Cardiac septum (tissue), 1 donor: ENCODE results near the gene LIMK1. TPM values are rescaled to one million over a fixed set of nuclear protein-coding genes. Genes with fewer than 3 reads are reported as not detected.
"Not testable (repeated sequence)": the region's sequence is repeated elsewhere in the genome, so short reads cannot be mapped to it uniquely, and the experiment has no call there.

ENCODE experiments used
- DNase-seq: peaks from one replicate; pipeline ENCODE4 v3.0.0-alpha.2; 2020; ENCODE audit warnings: low spot score
- intact Hi-C: fragments of 100-400 bp; cut with DNase I; formaldehyde crosslinking; loops from one replicate; pipeline ENCODE4 v1.14.0; 2022
- long read RNA-seq: library from polyadenylated mRNA; unstranded; transcript quantifications from one replicate; pipeline ENCODE4 v2.0.0, GENCODE V29; 2021
- total RNA-seq: library from RNA; stranded (reverse); fragmentation: NEBNext Ultra II Directional; extraction: Animal tissue kit (Norgen Biotek cat#: 25700); gene quantifications from one replicate; pipeline ENCODE4 v1.2.1, GENCODE V29; 2021
- donor health status: DM: no; HTN: no; CAD: no.

LIMK1 gene
- total RNA-seq, result 13.6 TPM
- long read RNA-seq, partial matches to known transcripts, result 0 of 2 reads
- long read RNA-seq, other reads (novel, unspliced or antisense), result 2 of 2 reads

DNA sequence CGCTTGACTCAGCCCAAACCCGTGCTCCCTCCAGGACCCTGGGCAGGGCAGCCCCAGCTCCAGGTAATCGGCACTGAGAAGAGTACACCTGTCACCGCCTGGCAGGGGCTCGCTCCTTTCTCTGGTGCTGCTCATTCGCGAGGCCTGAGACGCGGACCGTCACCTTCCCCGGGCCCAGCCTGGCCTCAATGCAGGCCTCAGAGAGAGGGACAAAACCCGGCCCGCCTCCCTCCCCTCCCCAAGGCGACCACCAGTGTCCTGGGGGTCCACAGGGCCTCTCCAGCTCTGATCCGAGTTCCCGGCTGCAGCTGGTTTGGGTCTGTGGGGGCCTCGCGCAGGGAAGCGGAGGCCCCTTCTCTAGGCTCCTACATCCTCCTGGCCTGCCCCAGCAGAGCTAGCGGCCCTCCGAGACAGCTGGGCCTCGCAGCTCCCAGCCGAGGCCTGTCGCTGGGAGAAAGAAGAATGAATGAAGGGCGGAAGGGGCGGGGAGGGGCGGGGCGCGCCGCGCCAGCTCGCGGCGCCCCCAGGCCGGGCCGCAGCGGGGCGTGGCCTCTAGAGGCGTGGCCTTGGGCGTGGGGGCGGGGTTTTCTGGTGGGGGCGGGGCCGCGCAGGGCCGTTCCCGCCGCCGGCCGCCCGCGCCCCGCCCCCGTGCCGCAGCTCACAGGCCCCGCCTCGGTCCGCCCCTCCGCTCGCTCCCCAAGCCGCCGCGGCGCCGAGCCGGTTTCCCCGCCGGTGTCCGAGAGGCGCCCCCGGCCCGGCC lies at the start of gene LIMK1:
TSS of gene LIMK1 (plus strand) at position 688 of the 760 bp plus-strand sequence. CDS start 187 bp downstream, outside the sequence.
- DNase-seq, result peak; percentile 92

DNA sequence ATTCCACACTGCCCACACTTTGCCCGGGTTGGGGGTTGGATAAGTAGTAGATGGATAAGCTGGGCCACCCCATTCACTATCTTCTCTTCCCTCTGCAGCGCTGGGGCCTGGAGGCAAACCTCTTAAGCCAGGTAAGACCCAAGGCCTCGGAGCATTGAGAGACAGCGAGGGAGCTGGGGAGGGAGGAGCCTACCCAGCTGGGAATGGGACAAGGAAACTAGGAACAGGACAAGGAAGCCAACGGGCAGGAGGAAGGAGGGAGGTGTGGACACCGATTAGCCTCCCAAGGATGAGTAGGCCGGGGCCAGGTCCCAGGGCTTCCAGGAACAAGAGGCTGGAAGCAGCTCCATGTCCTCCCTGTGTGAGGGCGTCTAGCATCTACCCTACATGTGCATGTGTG lies 46.0 kb upstream of the LIMK1 start:
- intact Hi-C loops, result no loop called here

More for the DNA sequence above, at the start of gene LIMK1:
- intact Hi-C loops, result loop anchor here (5.0 kb wide), 1 partner anchor 89 kb away; the partner anchor contains the start of gene EIF4H

DNA sequence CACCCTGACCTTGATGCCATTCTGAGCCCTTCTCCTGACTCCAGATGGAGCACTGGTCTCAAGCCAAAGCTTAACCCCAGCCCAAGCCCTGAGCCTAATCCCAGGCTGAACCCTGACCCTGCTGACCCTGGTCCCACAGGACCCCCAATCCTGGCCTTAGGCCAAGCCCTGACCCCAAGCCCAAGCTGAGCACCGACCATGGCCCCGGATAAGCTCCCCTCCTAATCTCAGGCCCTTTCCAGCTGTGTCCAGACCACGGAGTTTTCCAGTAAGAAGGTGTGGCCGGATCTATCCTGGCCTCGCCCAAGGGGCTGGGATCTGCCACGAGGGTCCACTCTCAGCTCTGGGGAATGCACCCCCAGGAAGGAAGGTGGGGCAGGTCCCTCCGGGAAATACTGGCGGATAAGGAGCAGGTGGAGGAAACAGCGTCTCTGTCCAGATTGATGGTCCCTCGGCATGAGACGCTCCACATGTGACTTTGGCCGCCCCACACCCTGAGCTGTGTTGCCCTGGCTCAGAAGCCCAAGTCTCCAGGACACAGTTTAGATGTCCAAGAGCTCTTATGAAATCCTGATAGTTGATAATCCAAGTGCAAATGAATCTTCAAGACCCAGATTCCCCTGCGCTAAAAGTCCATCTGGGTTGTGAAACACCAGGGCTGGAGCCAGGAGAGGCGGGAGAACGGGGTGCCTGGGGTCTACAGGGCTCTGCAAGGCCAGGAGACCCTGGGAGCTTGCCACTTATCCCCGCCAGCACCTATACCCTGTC lies 45.2 kb upstream of the LIMK1 start:
- DNase-seq, result no peak
- intact Hi-C loops, result no loop called here

More for the DNA sequence above, 46.0 kb upstream of the LIMK1 start:
- DNase-seq, result no peak

DNA sequence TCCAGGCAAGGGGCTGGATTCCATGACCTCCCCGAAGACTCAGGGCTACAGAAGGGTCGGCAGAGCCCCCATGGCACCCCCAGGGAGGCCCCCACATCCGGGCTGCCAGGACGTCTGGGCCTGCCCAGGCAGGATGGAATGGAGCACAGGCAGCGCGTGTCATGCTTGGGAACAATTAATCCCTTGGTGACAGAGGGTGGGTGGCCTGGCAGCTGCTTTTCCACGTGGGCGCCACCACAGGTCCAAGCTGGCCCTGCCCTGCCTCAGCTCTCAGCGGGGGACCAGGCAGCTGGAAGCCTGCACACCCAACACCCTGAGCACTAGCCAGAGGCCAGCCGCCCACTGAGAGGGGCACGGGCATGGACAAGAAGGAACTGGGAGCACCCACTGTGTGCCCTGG lies 44.3 kb upstream of the LIMK1 start:
- no peak for DNase-seq
- intact Hi-C loops, result no loop called here

DNA sequence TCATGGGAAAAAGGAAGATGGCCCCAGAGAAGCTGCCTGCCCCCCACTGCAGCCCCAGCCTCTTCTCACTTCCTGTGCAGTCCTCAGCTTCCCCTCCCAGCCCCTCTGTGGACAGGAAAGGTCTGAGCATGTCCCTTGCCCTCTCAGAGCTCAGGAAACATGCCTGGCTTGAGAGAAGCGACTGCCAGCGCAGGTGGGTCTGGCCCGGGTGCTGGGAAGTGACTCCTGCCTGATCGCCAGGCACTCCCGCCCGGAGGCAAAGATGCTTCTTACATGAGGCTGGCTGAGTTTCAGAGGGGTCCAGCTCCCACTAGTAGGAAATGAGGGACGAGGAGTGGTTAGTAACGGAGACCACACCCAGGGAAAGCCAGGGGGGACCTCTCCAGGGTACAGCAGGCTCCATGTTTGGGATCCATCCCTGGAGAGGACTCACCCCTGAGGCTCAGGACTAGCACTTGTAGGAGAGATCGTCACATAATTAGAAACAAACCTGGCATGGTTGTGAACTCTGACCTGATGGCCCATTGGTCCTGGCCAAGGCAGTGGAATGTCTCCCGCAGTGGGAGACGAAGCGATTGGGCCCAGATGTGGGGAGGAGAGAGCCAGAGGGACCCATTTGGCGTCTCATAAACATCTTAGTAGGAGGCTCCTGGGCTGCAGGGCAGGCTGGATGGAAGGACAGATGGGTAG lies 43.4 kb upstream of the LIMK1 start:
- intact Hi-C loops, result no loop called here
- DNase-seq, result no peak

DNA sequence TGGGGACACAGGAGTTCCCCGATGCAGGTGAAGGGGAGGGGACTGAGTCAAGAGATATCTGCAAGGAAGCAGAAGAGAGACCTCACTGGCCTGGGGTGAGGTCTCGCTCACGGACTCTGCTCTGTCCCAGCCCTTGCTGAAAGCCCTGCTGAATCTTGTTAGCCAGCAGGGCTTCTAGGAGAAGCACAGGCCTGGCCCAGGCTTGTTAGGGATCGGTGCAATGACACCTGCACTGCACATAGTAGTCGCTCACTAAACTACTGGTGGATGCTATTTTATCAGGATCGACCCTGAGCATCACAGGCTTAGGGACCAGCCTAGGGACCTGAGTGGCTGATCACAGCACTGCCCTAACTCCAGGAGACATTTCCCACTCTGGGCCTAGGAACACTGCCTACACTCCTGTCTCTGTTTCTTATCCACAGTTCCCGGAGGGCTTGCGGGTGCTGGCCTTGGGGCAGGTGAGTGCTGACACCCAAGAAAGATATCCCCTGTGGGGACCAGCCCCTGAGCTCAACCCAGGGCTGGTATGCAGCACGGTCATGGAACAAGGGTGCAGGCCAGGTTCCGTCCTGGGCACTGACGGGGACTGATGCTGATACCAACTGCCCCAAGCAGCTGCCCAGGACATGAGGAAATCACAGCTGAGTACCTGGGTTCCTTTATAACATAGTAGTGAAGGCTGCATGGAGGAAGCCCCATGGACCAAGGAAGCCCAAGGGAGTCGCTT lies 42.6 kb upstream of the LIMK1 start:
- intact Hi-C loops, result no loop called here
- no peak for DNase-seq

DNA sequence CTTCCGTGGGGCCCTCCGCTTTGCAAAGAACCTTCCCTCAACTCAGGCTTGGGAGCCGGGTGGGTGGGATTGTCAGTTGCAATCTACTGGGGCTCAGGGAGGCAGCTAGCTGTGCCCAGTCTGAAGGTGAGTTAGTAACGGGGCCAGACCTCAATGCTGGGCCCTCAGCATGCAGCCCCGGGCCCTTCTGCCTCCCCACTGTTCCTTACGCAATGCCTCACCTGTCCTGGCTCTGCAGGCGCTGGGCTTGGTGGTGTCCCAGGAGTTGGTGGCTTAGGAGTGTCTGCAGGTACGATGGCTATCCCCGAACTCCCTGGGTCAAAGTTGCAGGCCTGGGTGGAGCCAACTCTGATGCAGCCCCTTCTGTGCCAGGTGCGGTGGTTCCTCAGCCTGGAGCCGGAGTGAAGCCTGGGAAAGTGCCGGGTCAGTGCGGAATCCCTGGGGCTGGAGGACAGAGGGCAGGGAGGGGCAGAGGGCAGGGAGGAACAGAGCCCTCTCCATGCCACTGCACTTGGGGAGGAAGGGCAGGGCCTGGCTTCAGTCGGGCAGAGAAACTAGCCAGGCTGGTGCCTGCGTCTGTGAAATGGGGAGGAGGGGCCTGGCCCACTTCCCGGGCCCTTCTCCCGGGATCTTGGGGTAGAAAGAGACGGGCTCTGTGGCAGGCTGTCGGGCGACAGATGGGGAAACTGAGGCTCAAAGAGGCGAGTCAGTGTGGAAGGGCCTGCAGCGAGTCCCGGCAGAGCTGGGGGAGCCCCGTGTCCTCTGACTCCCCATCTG lies 40.7 kb upstream of the LIMK1 start:
- no peak for DNase-seq
- intact Hi-C loops, result no loop called here

DNA sequence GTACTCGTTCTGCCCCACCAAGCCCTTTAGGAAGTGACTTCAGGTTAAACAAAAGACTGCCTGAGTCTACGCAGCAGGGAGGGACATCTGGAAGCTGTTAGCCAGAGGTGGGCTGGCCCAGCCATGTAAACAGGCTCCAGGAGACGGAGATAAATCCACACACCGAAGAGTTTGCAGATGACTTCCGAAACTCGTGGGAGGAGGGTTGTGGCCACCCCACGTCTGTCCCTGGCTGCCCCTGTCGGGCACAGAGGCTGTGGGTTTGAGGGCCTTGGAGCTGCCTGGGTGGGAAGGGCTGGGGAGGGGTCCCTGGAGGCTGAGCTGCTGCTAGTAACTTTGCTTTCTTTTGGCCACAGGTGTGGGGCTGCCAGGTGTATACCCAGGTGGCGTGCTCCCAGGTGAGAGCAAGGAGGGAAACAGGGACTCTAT lies 40.1 kb upstream of the LIMK1 start:
- intact Hi-C loops, result no loop called here
- no peak for DNase-seq

DNA sequence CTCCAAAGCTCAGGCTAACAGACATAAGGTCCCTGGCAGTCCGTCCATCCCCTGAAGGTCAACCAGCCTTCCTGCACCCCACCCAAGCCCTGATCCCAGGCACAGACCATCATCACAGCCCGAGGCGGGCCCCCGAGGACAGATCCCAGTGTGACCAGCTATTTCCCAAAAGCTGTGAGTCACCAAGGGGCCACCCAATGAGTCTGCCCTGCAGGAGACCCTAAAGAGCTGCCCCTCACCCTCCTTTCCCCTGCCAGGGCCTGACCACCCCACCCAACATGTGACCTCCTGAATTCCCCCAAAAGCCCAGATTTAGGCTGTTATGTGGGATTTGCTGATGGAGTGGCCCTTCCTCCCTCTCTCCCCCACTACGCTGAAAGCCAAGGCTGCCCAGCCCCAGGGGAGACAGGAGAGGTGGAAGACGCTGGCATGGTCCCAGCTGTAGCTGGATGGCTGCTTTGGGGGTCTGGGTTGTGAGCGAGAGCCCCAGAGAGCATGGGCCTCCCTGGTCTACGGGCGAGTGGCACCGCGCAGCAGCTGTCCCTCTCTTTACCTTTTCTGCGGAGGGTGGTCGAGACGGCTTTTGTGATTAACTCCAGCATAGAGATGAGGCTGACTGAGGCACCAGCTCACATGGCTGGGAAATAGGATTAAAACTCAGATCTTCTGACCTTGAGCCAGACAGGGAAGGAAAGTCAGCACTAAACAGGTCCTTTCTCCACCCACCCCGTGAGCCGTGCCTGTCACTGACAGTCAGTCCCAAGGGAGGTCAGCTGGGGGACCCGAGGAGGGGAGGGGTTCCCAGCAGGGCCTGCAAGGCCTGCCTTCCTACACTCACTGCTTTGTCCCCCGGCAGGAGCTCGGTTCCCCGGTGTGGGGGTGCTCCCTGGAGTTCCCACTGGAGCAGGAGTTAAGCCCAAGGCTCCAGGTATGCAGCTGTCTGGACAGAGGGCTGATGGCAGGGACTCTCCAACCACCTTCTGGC lies 38.9 kb upstream of the LIMK1 start:
- intact Hi-C loops, result no loop called here

DNA sequence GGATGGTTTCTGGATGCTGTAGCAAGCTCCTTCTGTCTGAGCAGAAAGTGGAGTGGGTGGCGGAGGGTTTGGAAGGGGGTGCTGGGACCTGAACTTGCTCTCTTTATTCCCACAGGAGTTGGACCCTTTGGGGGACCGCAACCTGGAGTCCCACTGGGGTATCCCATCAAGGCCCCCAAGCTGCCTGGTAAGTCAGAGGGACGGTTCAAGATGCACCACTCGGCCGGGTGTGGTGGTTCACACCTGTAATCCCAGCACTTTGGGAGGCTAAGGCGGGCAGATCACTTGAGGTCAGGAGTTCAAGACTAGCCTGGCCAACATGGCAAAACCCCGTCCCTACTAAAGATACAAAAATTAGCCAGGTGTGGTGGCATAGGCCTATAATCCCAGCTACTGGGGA lies 37.0 kb upstream of the LIMK1 start:
- intact Hi-C loops, DNase-seq: not testable (repeated sequence)

More for the DNA sequence above, 38.9 kb upstream of the LIMK1 start:
- DNase-seq, result no peak

DNA sequence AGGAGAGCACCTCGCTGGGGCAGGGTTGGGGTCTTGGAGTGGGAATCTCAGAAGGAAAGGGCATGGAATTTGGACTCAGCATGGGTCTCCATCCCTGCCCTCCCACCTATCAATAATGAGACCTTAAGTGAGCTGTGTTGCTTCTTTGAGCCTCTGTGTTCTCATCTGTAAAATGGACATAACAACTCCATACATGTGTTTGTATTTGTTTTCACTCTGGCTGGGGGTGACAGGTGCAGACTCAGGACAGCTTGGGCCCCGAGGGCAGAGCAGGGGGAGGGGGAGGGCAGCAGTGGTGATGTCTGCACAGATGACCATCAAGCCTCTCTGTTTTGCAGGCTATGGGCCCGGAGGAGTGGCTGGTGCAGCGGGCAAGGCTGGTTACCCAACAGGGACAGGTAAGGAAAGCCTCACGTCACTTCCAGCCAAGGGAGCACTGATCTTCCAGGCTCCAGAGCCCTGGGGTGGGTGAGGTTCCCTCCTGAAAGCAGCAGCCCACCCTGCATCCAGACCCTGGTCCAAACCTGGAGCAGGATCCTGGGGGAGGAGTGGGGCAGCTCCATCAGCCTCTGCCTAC lies 35.7 kb upstream of the LIMK1 start:
- no peak for DNase-seq
- intact Hi-C loops, result no loop called here

DNA sequence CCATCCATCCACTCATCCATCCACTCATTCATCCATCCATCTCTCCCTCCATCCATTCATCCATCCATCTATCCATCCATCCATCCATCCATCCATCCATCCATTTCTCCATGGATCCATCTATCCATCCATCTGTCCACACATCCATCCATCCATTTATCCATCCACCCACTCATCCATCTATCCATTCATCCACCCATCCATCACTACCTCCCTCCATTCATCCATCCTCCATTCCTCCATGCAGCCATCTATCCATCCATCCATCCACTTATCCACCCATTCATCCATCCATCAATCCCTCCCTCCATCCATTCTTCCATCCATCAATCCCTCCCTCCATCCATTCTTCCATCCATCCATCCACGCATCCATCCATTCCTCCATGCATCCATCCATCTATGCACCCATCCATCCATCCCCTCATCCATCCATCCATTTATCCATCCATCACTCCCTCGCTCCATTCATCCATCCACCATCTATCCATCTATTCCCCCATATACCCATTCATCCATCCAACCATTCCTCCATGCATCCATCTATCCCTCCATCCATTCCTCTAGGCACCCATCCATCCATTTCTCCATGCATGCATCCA lies 34.5 kb upstream of the LIMK1 start:
- intact Hi-C loops, result no loop called here
- DNase-seq, result no peak

DNA sequence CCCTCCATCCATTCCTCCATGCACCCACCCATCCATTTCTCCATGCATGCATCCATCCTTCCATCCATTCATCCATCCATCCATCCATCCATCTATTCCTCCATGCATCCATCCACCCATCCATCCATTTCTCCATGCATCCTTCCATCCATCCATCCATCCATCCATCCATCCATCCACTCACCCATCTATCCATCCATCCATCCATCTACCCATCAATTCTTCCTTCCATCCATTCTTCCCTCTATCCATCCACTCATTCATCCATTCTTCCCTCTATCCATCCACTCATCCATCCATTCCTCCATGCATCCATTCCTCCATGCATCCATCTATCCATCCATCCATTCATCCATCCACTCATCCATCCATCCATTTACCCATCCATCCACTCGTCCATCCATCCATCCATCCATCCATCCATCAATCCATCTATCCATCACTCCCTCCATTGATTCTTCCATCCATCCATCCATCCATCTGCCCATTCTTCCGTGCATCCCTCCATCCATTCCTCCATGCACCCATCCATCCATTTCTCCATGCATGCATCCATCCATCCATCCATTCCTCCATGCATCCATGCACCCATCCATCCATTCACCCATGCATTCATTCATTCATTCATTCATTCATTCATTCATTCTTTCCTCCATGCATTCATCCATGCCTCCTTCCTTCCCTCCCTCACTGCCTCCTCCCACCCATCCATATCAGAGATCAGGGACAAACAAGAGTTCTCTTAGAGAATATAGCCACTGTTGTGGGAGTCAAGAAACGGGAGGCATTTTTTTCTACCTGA lies 33.4 kb upstream of the LIMK1 start:
- intact Hi-C loops, result no loop called here
- no peak for DNase-seq

DNA sequence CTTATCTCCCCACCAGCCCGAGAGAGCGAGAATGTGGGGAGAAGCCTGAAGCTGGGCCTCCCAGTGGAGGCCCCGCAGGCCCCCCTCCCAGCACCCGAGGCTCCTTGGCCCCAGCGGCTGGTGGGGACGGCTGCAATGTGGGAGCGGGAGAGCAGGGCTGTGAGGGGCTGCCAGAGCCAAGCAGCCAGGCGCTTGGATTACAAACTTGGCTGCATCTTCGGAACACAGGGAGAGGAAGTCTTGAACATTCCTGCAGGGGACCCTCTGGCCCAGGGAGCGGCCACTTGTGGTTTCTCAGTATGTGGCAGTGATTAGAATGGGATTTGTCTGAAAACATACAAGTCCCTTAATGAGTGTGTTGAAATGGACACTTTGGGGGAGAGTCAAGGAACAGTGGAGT lies 32.4 kb upstream of the LIMK1 start:
- intact Hi-C loops, result no loop called here
- DNase-seq, result no peak

DNA sequence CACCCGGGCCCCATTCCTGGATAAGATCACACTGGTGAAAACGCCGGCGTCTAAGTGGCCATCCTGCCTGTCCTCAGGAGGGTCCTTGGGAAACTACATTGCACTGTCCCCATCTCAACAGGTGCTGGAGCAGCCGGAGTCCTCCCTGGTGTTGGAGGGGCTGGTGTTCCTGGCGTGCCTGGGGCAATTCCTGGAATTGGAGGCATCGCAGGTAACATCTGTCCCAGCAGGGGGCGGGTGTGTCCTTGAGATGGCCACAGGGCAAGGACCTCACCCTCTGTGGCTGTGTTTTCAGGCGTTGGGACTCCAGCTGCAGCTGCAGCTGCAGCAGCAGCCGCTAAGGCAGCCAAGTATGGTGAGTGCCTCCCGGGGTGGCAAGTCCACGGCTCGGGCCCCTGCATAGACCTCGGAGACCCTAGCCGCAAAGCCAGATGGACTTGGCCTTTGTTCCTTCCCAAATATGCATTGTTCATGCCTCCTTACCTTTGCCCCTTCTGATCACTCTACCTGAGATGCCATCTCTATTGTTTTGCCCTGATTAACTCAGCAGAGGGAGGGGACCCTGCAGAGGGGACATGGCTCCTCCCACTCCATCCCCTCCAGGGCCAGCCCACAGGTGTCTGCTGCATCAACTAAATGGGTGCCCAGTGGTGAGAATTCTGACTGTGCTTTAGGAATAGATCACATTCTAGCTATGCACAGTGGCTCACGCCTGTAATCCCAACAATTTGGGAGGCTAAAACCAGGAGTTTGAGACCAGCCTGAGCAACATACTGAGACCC lies 31.8 kb upstream of the LIMK1 start:
- DNase-seq, result no peak
- intact Hi-C loops, result no loop called here
